HG02763 (cell line): ENCODE data around the gene PRIMA1.

Source experiments
- ATAC-seq: cut with Tn5 transposase; IDR thresholded peaks from one replicate; pipeline ENCODE4 v1.9.1; 2021; ENCODE audit warnings: mild to moderate bottlenecking, moderate library complexity; ENCODE audit not compliant: unreplicated experiment

The PRIMA1 gene

GRCh38 chr14:93733631-93734030 lies 54.7 kb downstream of the PRIMA1 start:
- ATAC-seq, result no peak

- ATAC-seq, result no peak
Measured at GRCh38 chr14:93733231-93733630, 55.1 kb downstream of the PRIMA1 start.

GRCh38 chr14:93732524-93732923 lies 55.8 kb downstream of the PRIMA1 start:
- ATAC-seq, result no peak

- ATAC-seq, result no peak
Measured at GRCh38 chr14:93731753-93732152, 56.5 kb downstream of the PRIMA1 start.

- no peak for ATAC-seq
Measured at GRCh38 chr14:93729993-93730392, 58.3 kb downstream of the PRIMA1 start.

- no peak for ATAC-seq
Measured at GRCh38 chr14:93728651-93729016, 59.7 kb downstream of the PRIMA1 start.

- ATAC-seq, result no peak
Measured at GRCh38 chr14:93727917-93728650, 60.2 kb downstream of the PRIMA1 start.

- no peak for ATAC-seq
Measured at GRCh38 chr14:93727039-93727740, 61.1 kb downstream of the PRIMA1 start.

GRCh38 chr14:93725993-93726392 lies 62.3 kb downstream of the PRIMA1 start:
- no peak for ATAC-seq

- no peak for ATAC-seq
Measured at GRCh38 chr14:93725002-93725582, 63.2 kb downstream of the PRIMA1 start.

GRCh38 chr14:93723001-93723400 lies 65.3 kb downstream of the PRIMA1 start:
- ATAC-seq, result no peak

- no peak for ATAC-seq
Measured at GRCh38 chr14:93720981-93721483, 67.3 kb downstream of the PRIMA1 start.

- no peak for ATAC-seq
Measured at GRCh38 chr14:93720076-93720815, 68.0 kb downstream of the PRIMA1 start.

GRCh38 chr14:93719256-93719655 lies 69.0 kb downstream of the PRIMA1 start:
- no peak for ATAC-seq

GRCh38 chr14:93717668-93718320 lies 70.5 kb downstream of the PRIMA1 start:
- no peak for ATAC-seq

GRCh38 chr14:93716746-93717667 lies 71.3 kb downstream of the PRIMA1 start:
- ATAC-seq, result no peak

- ATAC-seq, result no peak
Measured at GRCh38 chr14:93716002-93716745, 72.1 kb downstream of the PRIMA1 start.

GRCh38 chr14:93715279-93715927 lies 72.9 kb downstream of the PRIMA1 start:
- ATAC-seq, result no peak
